Activated gamma-delta T cell treated with Interleukin-2 at 50 U/mL for 16 hours (primary cell): ENCODE measurements around the gene NOS3.

Experiments used
- DNase-seq: peaks from one replicate; pipeline ENCODE4 v3.0.0-alpha.2; 2020

NOS3 gene

DNA sequence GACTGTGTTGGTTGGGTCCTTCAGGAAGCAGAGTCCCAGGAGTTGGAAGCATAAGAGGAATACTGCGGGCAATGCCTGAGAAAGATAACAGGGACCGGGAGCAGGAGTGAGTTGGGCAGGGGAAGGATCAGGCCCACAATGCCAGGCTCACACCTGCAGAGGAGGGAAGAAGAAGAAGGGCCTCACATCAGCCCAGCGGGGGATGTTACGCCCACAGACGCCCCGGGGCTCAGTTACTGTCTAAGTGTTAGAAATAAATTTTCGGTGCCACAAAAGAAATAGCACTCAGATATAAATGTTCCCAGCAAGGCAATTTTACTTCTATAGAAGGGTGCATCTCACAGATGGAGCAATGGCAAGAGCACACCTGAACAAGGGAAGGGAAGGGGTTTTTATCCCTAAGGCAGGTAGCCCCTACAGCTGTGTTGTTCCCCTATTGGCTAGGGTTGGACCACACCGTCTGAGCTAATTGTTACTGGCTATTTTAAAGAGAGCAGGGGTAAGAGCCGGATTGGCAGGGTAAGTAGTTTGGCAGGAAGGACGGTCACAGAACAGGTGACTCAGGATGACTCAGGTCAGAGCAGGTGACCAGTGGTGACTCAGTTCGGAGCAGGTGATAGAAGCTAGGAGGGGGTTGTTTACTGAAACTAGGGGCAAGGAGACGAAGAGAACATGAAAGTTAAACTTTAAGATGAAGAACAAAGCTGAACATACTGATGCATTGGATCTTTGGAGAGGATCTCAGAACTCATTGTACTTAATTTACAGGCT is at the start of gene NOS3:
TSS of gene NOS3 (plus strand) at position 602 of the 771 bp plus-strand sequence. CDS start 2,787 bp downstream, outside the sequence.
- no peak for DNase-seq

DNA sequence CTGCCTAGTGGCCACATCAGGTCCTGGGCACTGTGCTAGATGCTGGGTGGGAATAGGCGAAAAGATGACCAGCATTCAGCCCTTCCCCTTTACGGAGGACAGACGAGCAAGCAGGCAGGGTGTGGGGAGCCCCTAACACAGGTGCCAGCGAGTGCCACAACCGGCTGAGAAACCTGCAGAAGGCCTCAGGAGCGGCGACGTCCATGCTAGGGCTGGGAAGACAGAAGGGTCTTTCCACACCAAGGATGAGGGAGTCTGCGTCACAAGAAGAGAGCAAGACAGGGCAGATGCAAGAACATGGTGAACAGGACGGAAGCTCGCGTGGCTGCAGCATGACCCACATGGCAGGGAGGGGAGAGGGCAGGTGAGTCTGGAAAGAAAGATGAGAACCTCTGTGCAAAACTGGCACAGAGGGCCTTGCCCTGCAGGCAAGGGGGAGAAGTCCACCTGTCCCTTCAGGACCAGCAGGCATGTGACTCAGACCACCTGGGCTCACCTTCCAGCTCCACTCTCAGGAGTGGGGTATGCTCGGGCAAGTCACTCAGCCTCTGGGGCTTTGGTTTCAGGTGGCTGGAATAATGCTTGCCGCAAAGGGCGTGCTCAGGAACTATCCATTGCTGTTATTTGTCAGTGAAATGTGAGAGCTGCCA is 49.3 kb upstream of the NOS3 start:
- DNase-seq: no peak

- DNase-seq: peak; percentile 56
Observed at GRCh38 chr7:150942001-150942590, 48.7 kb upstream of the NOS3 start.

- no peak for DNase-seq
Observed at GRCh38 chr7:150942591-150943452, 48.0 kb upstream of the NOS3 start.

GRCh38 chr7:150943453-150943814 is 47.4 kb upstream of the NOS3 start:
- no peak for DNase-seq

DNA sequence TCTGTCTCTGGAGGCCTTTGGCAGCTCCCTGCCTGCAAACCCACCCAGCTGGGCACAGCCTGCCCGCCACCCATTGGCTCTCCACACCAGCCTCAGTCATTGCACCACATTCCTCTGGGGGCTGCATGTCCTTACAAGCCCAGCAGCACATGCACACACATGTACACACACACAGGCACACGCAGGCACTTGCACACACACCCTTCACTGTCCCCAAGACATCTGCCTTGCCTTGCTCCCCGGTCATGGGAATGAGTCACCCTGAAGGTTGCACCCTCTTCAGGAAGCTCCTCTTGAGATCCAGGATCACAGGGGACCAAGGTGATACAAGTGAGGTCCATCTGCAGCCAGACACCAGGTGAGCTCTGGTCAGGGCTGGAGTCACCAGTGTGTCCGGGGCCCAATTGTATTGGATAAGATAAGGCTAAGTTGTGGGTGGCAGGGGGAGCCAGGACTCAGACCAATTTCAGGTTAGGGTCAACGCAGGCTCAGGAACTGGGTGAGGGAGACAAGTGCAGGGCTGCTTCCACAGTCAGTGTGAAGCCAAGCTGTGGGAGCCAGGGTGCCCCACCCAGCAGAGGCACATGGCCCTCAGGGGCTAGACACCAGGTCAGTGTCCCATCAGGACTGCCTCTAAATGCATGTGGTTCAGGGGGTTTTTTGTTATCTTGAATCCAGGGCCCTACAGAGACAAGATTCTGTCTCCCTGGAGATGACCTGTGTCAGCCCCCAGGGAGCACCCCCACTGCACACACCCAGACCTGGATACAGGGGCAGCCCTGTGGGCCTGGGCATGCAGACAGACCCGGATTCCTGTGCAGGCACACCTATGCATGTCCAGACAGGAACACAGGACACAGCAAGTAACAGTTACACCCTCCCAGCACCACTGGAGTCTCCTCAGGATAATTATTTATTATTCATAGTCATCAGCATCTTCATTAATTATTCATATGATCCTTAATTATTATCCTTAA is 46.5 kb upstream of the NOS3 start:
- no peak for DNase-seq

DNA sequence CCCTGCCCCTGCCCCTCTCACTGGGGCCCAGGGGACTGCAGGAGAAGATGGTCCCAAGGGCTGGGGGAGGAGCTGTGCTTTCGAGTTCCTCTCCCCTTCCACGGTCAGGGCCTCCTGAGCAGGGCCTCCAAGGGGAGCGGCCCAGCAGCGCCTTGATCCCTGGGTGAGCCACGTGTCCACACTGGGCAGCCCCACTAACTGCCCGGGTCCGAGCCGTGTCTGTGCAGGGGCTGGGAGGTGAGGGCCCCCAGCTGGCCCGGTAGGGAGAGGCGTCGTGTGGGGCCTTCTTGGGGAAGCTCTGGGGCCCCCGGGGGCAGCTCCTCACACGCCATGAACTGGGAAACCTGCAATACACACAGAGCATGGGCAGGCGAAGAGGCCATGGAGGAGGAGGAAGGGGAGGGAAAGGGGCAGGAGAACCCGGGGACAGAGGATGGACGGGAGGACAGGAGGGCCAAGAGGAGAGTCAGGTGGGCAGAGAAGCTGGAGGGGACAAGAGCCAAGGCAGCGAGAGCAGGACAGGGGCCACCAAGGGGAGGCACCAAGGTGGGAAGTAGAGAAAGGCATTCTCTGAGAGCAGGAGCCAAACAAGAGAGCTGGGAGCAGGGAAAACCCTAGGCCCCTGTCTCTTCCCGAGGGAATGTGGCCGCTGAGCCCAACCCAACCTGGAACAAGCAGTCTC is 45.5 kb upstream of the NOS3 start:
- DNase-seq: no peak

DNA sequence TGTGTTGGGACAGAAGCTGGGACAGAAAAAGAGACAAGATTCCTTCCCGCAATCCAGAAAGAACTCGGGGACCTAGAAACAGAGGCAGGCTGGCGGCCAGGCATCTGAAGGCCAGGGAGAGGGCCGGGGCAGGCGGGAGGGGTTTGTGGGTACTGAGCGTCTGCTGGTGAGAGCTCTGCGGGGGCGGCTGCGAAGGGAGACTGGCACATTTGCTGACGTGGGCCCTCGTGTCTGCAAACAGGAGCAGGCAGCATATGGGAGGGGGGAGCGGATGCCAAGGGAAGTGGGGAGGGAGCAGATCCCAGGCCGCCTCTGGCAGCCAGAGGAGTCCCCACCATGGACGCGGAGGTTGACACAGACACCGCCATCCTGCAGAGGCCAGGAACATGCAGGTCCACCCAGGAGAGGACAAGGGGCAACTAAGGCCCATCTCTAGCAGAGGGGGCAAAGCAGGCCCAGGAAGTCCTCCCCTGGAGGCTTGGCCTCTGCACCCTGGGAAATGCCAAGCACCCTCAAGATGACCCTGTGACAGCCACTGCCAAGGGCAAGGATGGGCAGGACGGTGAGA is 44.9 kb upstream of the NOS3 start:
- DNase-seq: no peak

GRCh38 chr7:150946421-150947240 is 44.2 kb upstream of the NOS3 start:
- no peak for DNase-seq

GRCh38 chr7:150947241-150947745 is 43.5 kb upstream of the NOS3 start:
- no peak for DNase-seq

GRCh38 chr7:150947761-150948651 is 42.8 kb upstream of the NOS3 start:
- DNase-seq: no peak

DNA sequence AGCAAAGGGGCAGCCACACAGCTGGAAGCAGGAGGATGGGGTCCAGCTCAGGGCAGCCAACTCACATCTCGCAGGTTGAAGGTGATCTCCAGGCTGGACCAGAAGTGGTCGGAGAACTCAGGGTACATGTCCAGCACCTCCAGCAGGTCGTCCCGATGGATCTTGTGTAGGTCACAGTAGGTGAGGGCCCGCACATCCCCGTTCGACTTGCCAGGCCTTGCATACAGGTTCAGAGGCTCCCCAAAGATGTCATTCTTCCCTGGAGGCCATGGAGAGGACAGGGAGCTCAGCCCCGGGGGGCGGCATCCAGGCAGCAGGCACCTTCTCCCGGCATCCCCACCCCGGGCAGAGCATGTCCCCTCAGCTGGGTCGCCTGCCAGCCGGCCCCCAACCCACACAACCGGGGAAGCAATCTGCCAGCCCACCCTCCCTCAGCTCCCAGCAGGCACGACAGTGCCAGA is 42.0 kb upstream of the NOS3 start:
- no peak for DNase-seq

DNA sequence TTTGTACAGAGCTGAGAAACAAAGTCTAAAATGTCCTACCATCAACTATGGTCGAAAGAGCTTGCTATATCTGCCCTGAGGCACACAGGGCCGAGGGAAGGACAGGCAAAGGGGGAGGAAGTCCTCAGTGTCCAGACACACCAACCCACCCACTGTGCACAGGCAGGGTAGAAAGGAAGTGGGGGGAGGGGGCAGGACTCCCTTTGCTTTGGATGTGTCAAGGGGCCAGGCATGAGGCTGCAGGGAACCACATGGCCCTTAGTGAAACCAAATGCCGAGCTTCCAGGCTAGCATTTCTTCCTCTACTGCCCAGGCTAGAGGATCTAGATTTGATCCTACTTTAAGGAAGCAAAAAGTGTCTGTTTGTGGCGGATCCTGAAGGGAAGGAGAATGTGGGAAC is 41.3 kb upstream of the NOS3 start:
- DNase-seq: no peak

GRCh38 chr7:150949971-150950491 is 40.8 kb upstream of the NOS3 start:
- no peak for DNase-seq

GRCh38 chr7:150950496-150951180 is 40.2 kb upstream of the NOS3 start:
- no peak for DNase-seq

GRCh38 chr7:150951181-150951520 is 39.7 kb upstream of the NOS3 start:
- no peak for DNase-seq

GRCh38 chr7:150951521-150951920 is 39.3 kb upstream of the NOS3 start:
- DNase-seq: no peak
